Measurements from ENCODE around the gene HOXB8.

Gene HOXB8

GRCh38 chr17:48565925-48566710 is 49.0 kb downstream of the HOXB8 start:
- no peaks in the 10 kb centered on the region for H3K9me3 Mint-ChIP-seq
- peaks cover 38% of the 10 kb centered on the region for H3K4me1 Mint-ChIP-seq
- H3K27me3 Mint-ChIP-seq (ENCODE audit: low read depth) = peaks cover 10% of the 10 kb centered on the region
- H3K36me3 Mint-ChIP-seq (ENCODE audit: low read depth) = peaks cover under 1% of the 10 kb centered on the region
- H3K4me3 Mint-ChIP-seq = no peak overlapping the region
- no peak for TF ChIP-seq CTCF (IDR thresholded peaks at IDR 0.05; ENCODE audit: unreplicated experiment in 3 of 3)
- H3K27ac Mint-ChIP-seq = no peak overlapping the region

GRCh38 chr17:48565022-48565554 is 50.0 kb downstream of the HOXB8 start:
- peak overlapping the region in 1 of 3 experiments; percentile 81 for H3K4me3 Mint-ChIP-seq
- no peak overlapping the region for H3K27ac Mint-ChIP-seq
- no peak for TF ChIP-seq CTCF (IDR thresholded peaks at IDR 0.05; ENCODE audit: unreplicated experiment in 3 of 3)
- H3K9me3 Mint-ChIP-seq = no peaks in the 10 kb centered on the region
- peaks cover 10% of the 10 kb centered on the region for H3K27me3 Mint-ChIP-seq (ENCODE audit: low read depth)
- H3K4me1 Mint-ChIP-seq = peaks cover 38% of the 10 kb centered on the region
- no peaks in the 10 kb centered on the region for H3K36me3 Mint-ChIP-seq (ENCODE audit: low read depth)

- Mint-ChIP-seq H3K27ac (peak overlapping the region in 1 of 3 experiments; percentile 100), H3K27me3 (ENCODE audit: low read depth) (peaks cover 12% of the 10 kb centered on the region), H3K4me1 (peaks cover 45% of the 10 kb centered on the region), H3K9me3 (no peaks in the 10 kb centered on the region), H3K4me3 (peak overlapping the region in 1 of 3 experiments; percentile 81), H3K36me3 (ENCODE audit: low read depth) (no peaks in the 10 kb centered on the region)
- no peak for TF ChIP-seq CTCF (IDR thresholded peaks at IDR 0.05; ENCODE audit: unreplicated experiment in 3 of 3)
Measured at GRCh38 chr17:48564188-48565021, 50.7 kb downstream of the HOXB8 start.

- Mint-ChIP-seq H3K36me3 (ENCODE audit: low read depth) (no peaks in the 10 kb centered on the region), H3K4me1 (peaks cover 50% of the 10 kb centered on the region)
Measured at GRCh38 chr17:48563867-48564187, 51.3 kb downstream of the HOXB8 start.

GRCh38 chr17:48563385-48563838 is 51.7 kb downstream of the HOXB8 start:
- Mint-ChIP-seq H3K9me3 (no peaks in the 10 kb centered on the region), H3K27me3 (ENCODE audit: low read depth) (peaks cover 17% of the 10 kb centered on the region), H3K4me3 (peak overlapping the region; percentile 76 to 82 (median 82)), H3K4me1 (peaks cover 54% of the 10 kb centered on the region), H3K27ac (peak overlapping the region; percentile 88 to 100 (median 99)), H3K36me3 (ENCODE audit: low read depth) (no peaks in the 10 kb centered on the region)
- no peak for TF ChIP-seq CTCF (IDR thresholded peaks at IDR 0.05; ENCODE audit: unreplicated experiment in 3 of 3)

More at GRCh38 chr17:48563867-48564187, 51.3 kb downstream of the HOXB8 start:
- Mint-ChIP-seq H3K4me3 (peak overlapping the region; percentile 76 to 82 (median 82)), H3K27ac (peak overlapping the region; percentile 88 to 100 (median 99)), H3K27me3 (ENCODE audit: low read depth) (peaks cover 16% of the 10 kb centered on the region), H3K9me3 (no peaks in the 10 kb centered on the region)
- no peak for TF ChIP-seq CTCF (IDR thresholded peaks at IDR 0.05; ENCODE audit: unreplicated experiment in 3 of 3)
